WI38 (cell line): ENCODE results near the gene CDH23.

Source experiments
- H3K4me3 ChIP-seq: 2 replicates; pipeline ENCODE4 v1.5.1; 2011; ENCODE audit warnings: low read depth, mild to moderate bottlenecking, control low read depth, low read length
- CTCF ChIP-seq: IDR thresholded peaks from 2 replicates; pipeline ENCODE4 v1.5.1; 2012; ENCODE audit warnings: low read depth, mild to moderate bottlenecking, control low read depth, low read length

CDH23 gene

GRCh38 chr10:71742301-71743088 is 345.8 kb downstream of the CDH23 start:
- TF ChIP-seq CTCF, result no peak
- H3K4me3 ChIP-seq, result no peak overlapping the region

- no peak for TF ChIP-seq CTCF
- H3K4me3 ChIP-seq, result no peak overlapping the region
Observed at GRCh38 chr10:71743089-71743838, 346.5 kb downstream of the CDH23 start.

- H3K4me3 ChIP-seq, result no peak overlapping the region
- no peak for TF ChIP-seq CTCF
Observed at GRCh38 chr10:71743866-71744265, 347.1 kb downstream of the CDH23 start.

- TF ChIP-seq CTCF, result no peak
- no peak overlapping the region for H3K4me3 ChIP-seq
Observed at GRCh38 chr10:71744897-71745663, 348.4 kb downstream of the CDH23 start.

GRCh38 chr10:71745664-71746250 is 349.0 kb downstream of the CDH23 start:
- no peak for TF ChIP-seq CTCF
- H3K4me3 ChIP-seq, result no peak overlapping the region

- TF ChIP-seq CTCF, result no peak
- H3K4me3 ChIP-seq, result no peak overlapping the region
Observed at GRCh38 chr10:71746344-71747037, 349.8 kb downstream of the CDH23 start.
